ENCODE results near the gene PDGFB. TPM values are rescaled to one million over a fixed set of nuclear protein-coding genes. Genes with fewer than 3 reads are reported as not detected.
A peak's percentile ranks its signal among the peaks of the same experiment; 100 is the strongest.

Gene PDGFB
- total RNA-seq, 2 experiments from 2014 or later = 6.4 to 6.5 TPM

DNA sequence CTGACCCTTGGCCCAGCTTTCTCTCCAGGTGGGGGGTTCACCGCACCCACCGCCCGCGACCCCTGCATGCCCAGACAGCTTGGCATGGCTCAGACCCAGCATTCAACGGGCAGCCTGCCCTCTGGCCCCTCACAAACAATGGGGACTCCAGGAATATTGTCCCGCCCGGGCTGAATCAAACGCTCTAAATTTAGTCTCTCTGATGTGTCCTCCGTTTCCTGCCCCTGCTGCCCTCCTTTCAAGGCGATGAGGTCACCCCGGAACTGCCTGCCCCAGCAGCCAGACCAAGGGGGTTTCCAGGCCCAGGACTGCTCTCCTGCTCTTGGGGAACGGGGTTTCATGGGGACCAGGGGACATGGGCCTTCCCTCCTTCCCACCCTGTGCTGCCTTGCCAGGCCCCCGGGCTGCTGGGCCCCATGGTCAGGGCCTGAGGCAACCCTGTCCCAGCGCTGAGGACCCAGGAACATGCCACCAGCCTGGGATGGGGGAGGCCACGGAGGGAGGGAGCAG, 10.1 kb upstream of the PDGFB start:
- Mint-ChIP-seq H3K27me3 (peaks cover 20% of the 10 kb centered on the region), H3K4me3 (no peak overlapping the region), H3K4me1 (peaks cover 29% of the 10 kb centered on the region), H3K27ac (peak overlapping the region; percentile 84), H3K36me3 (ENCODE audit: low read depth) (no peaks in the 10 kb centered on the region), H3K9me3 (no peaks in the 10 kb centered on the region)
- peak; percentile 69 for DNase-seq
- ChIA-PET CTCF (interaction anchor here (0.6 kb wide), 1 partner anchor 1143 kb away, joined by 3 read pairs; no protein-coding TSS in a partner anchor), POLR2A (no interaction called here)

GRCh38 chr22:39254122-39254521, 9.3 kb upstream of the PDGFB start:
- ChIA-PET CTCF (no interaction called here), POLR2A (interaction anchor here (0.9 to 1.6 kb wide), 3 partner anchors 9 to 65 kb away, joined by 4 to 5 read pairs (median 5); partner anchors contain the start of genes PDGFB and RPL3)
- H3K9me3 Mint-ChIP-seq = no peaks in the 10 kb centered on the region
- no peaks in the 10 kb centered on the region for H3K36me3 Mint-ChIP-seq (ENCODE audit: low read depth)
- no peak overlapping the region for H3K4me3 Mint-ChIP-seq
- H3K27ac Mint-ChIP-seq = no peak overlapping the region
- H3K27me3 Mint-ChIP-seq = peaks cover 27% of the 10 kb centered on the region
- no peak for DNase-seq
- H3K4me1 Mint-ChIP-seq = peaks cover 29% of the 10 kb centered on the region

DNA sequence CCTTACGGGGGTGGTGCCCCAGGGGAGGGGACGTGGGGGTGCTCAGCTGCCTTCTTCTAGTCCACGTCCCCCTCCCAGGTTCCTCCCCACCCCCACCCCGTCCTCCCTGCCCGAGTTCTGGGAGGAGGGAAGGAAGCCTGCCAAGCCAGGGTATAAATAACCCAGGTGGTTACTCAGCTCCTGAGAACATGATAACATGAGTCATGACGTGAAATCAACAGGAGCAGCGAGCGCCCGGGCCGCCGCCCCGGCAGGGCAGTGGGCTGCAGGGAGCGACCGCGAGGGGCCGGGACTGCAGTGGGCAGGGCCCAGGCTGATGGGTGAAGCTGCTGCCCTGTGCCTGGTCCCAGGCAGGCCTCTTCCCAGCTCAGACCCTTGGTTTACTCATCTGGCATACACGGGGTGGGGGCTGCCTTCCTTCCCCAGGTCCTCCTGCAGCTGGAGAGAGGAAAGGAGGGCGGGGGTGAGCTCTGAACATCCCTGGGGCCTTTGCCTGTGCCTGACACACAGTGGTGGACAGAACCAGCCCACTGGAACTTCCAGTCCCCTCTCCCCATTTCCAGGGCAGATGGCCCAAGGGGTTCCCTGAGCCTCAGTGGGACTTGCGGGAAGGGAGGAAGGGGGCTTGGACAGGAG, 8.8 kb upstream of the PDGFB start:
- CTCF ChIA-PET = no interaction called here

GRCh38 chr22:39252461-39253434, 8.0 kb upstream of the PDGFB start:
- POLR2A ChIA-PET = interaction anchor here (0.6 to 1.6 kb wide), 4 partner anchors 8 to 232 kb away, joined by 4 to 5 read pairs (median 4); partner anchors contain the start of genes APOBEC3D, PDGFB and RPL3
- Mint-ChIP-seq H3K9me3 (no peaks in the 10 kb centered on the region), H3K27ac (peak overlapping the region; percentile 56), H3K4me3 (no peak overlapping the region), H3K36me3 (ENCODE audit: low read depth) (no peaks in the 10 kb centered on the region), H3K4me1 (peaks cover 29% of the 10 kb centered on the region), H3K27me3 (peaks cover 29% of the 10 kb centered on the region)
- DNase-seq = no peak
- CTCF ChIA-PET = interaction anchor here (1.2 kb wide), 1 partner anchor 62 kb away, joined by 3 read pairs; no protein-coding TSS in a partner anchor

More for the DNA sequence above, 8.8 kb upstream of the PDGFB start:
- Mint-ChIP-seq H3K9me3 (no peaks in the 10 kb centered on the region), H3K4me3 (no peak overlapping the region), H3K4me1 (peaks cover 29% of the 10 kb centered on the region), H3K27ac (no peak overlapping the region), H3K36me3 (ENCODE audit: low read depth) (no peaks in the 10 kb centered on the region), H3K27me3 (peaks cover 27% of the 10 kb centered on the region)
- peak; percentile 50 for DNase-seq
- POLR2A ChIA-PET = interaction anchor here (0.9 to 1.6 kb wide), 3 partner anchors 8 to 66 kb away, joined by 4 to 5 read pairs (median 5); partner anchors contain the start of genes PDGFB and RPL3

GRCh38 chr22:39251762-39252460, 7.1 kb upstream of the PDGFB start:
- ChIA-PET CTCF (interaction anchor here (1.2 kb wide), 1 partner anchor 63 kb away, joined by 3 read pairs; no protein-coding TSS in a partner anchor), POLR2A (interaction anchor here (0.6 kb wide), 1 partner anchor 483 kb away, joined by 3 read pairs; no protein-coding TSS in a partner anchor)
- no peak overlapping the region for H3K4me3 Mint-ChIP-seq
- H3K27me3 Mint-ChIP-seq = peaks cover 36% of the 10 kb centered on the region
- H3K27ac Mint-ChIP-seq = no peak overlapping the region
- H3K4me1 Mint-ChIP-seq = peaks cover 29% of the 10 kb centered on the region
- DNase-seq = no peak
- H3K36me3 Mint-ChIP-seq (ENCODE audit: low read depth) = no peaks in the 10 kb centered on the region
- no peaks in the 10 kb centered on the region for H3K9me3 Mint-ChIP-seq

DNA sequence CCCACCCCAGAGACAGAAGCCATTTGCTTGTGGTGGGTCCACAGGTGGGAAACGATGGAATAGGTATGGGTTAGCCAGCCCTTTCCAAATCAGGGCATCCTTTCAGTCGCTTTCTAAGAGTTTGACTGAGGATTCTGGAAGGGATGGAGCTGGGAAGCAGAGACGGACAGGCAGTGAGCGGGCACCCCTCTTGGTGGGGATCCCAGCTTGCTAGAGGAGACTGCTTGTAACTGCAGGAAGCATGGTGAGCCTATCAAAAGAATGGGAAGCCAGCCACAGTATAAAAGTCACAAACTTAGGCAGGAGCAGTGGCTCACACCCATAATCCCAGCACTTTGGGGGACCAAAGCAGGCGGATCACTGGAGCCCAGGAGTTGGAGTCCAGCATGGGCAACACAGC, 6.1 kb upstream of the PDGFB start:
- ChIA-PET CTCF (no interaction called here), POLR2A (interaction anchor here (0.6 kb wide), 1 partner anchor 482 kb away, joined by 3 read pairs; no protein-coding TSS in a partner anchor)
- Mint-ChIP-seq H3K27me3 (peaks cover 47% of the 10 kb centered on the region), H3K9me3 (no peaks in the 10 kb centered on the region), H3K4me3 (no peak overlapping the region), H3K4me1 (peaks cover 27% of the 10 kb centered on the region), H3K27ac (no peak overlapping the region), H3K36me3 (ENCODE audit: low read depth) (no peaks in the 10 kb centered on the region)
- DNase-seq = no peak

GRCh38 chr22:39250131-39250530, 5.3 kb upstream of the PDGFB start:
- H3K4me1 Mint-ChIP-seq = peaks cover 22% of the 10 kb centered on the region

DNA sequence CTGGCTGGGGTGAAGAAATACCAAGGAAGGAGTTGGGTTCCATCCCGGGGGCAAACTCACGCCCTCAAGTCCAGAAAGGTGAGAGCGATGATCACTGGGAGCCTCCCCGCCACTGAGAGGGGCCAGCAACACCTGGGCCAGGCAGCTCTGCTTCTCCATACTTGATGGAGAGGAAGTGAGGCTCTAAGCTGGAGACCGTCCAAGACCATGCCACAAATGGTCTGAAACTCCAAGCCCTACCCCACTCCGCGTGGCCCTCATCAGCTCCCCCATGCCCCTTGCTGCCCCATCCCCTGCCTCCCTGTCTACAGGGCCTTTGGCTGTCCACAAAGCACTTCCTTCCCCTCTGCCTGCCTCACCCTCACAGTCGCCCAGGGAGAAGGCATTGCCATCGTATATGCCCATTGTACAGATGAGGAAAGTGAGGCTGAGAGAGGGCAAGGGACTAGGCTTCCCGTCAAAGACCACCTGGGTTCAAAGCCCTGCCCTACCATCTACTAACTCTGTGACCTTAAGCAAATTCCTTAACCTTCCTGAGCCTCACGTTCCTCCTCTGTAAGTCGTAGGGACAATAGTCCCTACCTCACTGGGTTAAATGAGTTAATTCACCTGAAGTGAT, 4.4 kb upstream of the PDGFB start:
- CTCF ChIA-PET = interaction anchor here (0.6 kb wide), 1 partner anchor 739 kb away, joined by 3 read pairs; no protein-coding TSS in a partner anchor
- no peak overlapping the region for H3K27ac Mint-ChIP-seq
- H3K27me3 Mint-ChIP-seq = peaks cover 57% of the 10 kb centered on the region
- no peak overlapping the region for H3K4me3 Mint-ChIP-seq
- DNase-seq = no peak
- POLR2A ChIA-PET = no interaction called here
- peaks cover 19% of the 10 kb centered on the region for H3K4me1 Mint-ChIP-seq
- H3K36me3 Mint-ChIP-seq (ENCODE audit: low read depth) = no peaks in the 10 kb centered on the region
- H3K9me3 Mint-ChIP-seq = no peaks in the 10 kb centered on the region

More at GRCh38 chr22:39250131-39250530, 5.3 kb upstream of the PDGFB start:
- H3K27ac Mint-ChIP-seq = no peak overlapping the region
- H3K27me3 Mint-ChIP-seq = peaks cover 52% of the 10 kb centered on the region
- no peaks in the 10 kb centered on the region for H3K9me3 Mint-ChIP-seq
- ChIA-PET POLR2A (no interaction called here), CTCF (no interaction called here)
- H3K4me3 Mint-ChIP-seq = no peak overlapping the region
- DNase-seq = no peak
- H3K36me3 Mint-ChIP-seq (ENCODE audit: low read depth) = no peaks in the 10 kb centered on the region

GRCh38 chr22:39248254-39248653, 3.5 kb upstream of the PDGFB start:
- no peak for DNase-seq
- no peak overlapping the region for H3K27ac Mint-ChIP-seq
- POLR2A ChIA-PET = no interaction called here
- H3K36me3 Mint-ChIP-seq (ENCODE audit: low read depth) = no peaks in the 10 kb centered on the region
- peaks cover 20% of the 10 kb centered on the region for H3K4me1 Mint-ChIP-seq
- H3K4me3 Mint-ChIP-seq = no peak overlapping the region
- no peaks in the 10 kb centered on the region for H3K9me3 Mint-ChIP-seq
- peaks cover 62% of the 10 kb centered on the region for H3K27me3 Mint-ChIP-seq
- CTCF ChIA-PET = no interaction called here

GRCh38 chr22:39247361-39247760, 2.6 kb upstream of the PDGFB start:
- Mint-ChIP-seq H3K4me3 (no peak overlapping the region), H3K27me3 (peaks cover 62% of the 10 kb centered on the region), H3K27ac (no peak overlapping the region), H3K36me3 (ENCODE audit: low read depth) (no peaks in the 10 kb centered on the region), H3K9me3 (no peaks in the 10 kb centered on the region), H3K4me1 (peaks cover 16% of the 10 kb centered on the region)
- ChIA-PET CTCF (no interaction called here), POLR2A (no interaction called here)
- no peak for DNase-seq

DNA sequence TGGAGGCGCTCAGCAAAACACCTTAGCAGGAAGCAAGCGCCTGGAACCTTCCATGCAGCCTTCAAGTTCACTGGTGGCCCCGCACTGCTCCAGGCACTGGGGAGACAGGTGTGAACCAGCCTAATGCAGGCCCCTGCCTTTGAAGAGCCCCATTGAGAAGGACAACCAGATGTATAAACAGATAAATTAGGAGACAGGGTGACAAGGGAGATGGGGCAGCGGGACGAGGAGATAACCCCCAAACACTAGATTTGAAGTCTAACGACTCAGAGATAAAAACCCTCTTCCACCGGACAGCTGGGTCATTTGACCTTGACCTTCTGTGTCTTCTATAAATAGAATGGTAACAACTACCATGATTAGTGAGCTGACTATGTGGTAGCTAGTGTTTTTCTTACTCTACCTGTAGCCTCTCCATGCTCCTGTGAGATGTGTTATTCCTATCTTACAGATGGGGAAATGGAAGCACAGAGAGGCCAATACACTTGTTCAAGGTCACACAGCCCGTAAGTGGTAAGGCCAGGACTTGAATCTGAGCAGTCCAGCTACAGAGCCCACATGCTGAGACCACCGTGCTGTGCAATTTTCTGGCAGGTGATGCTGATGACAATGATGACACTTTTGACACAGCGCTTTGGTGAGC, 2.0 kb upstream of the PDGFB start:
- no peaks in the 10 kb centered on the region for H3K36me3 Mint-ChIP-seq (ENCODE audit: low read depth)
- POLR2A ChIA-PET = no interaction called here
- CTCF ChIA-PET = no interaction called here
- DNase-seq = no peak
- no peak overlapping the region for H3K4me3 Mint-ChIP-seq
- H3K27me3 Mint-ChIP-seq = peaks cover 59% of the 10 kb centered on the region
- H3K27ac Mint-ChIP-seq = no peak overlapping the region
- H3K4me1 Mint-ChIP-seq = peaks cover 16% of the 10 kb centered on the region
- no peaks in the 10 kb centered on the region for H3K9me3 Mint-ChIP-seq

DNA sequence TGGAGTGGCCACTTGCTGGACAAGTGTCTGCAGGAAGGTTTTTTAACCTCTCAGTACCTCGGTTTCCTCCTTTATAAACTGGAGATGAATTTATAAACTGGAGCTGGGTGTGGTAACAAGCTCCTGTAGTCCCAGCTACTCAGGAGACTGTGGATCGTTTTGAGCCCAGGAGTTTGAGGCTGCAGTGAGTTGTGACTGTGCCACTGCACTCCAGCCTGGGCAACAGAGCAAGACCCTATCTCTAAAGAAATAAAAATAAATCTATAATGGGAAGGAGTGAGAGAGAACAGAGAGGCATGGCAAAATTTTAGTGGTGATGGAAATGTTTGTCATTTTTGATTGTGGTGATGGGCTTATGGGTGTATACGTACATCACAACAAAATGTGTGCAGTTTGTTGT, 1.4 kb upstream of the PDGFB start:
- CTCF ChIA-PET = no interaction called here
- H3K36me3 Mint-ChIP-seq (ENCODE audit: low read depth) = peaks cover 6% of the 10 kb centered on the region
- DNase-seq = no peak
- H3K27me3 Mint-ChIP-seq = peaks cover 61% of the 10 kb centered on the region
- peaks cover 22% of the 10 kb centered on the region for H3K4me1 Mint-ChIP-seq
- H3K4me3 Mint-ChIP-seq = no peak overlapping the region
- no peaks in the 10 kb centered on the region for H3K9me3 Mint-ChIP-seq
- POLR2A ChIA-PET = no interaction called here
- H3K27ac Mint-ChIP-seq = no peak overlapping the region

Data from activated CD4-positive, alpha-beta memory T cell treated with anti-CD3 and anti-CD28 coated beads, Interleukin-2, amount 10 ng/mL, durations not matched to agents 7 days and 5 days (primary cell).